SK-N-SH treated with all-trans-retinoic acid at 6 μM for 48 hours (cell line): ENCODE results near the gene CGNL1.

Source experiments
- ATAC-seq: fragments of 200-7000 bp; cut with Tn5 transposase; 3 replicates; pipeline ENCODE4 v1.9.1; 2020; ENCODE audit warnings: mild to moderate bottlenecking, moderate library complexity
- ARNTL ChIP-seq: fragments of 450-650 bp; formaldehyde crosslinking; IDR thresholded peaks from 2 replicates; pipeline ENCODE4 v1.5.0; 2020; ENCODE audit warnings: low read depth, mild to moderate bottlenecking, moderate library complexity, borderline replicate concordance
- BACH2 ChIP-seq: fragments of 250-450 bp; sonication (Bioruptor Pico); IDR thresholded peaks from 2 replicates; pipeline ENCODE4 v1.9.0; 2021; ENCODE audit warnings: mild to moderate bottlenecking, borderline replicate concordance
- CSDC2 ChIP-seq: fragments of 250-450 bp; sonication (Bioruptor Pico); IDR thresholded peaks from 2 replicates; pipeline ENCODE4 v1.5.0; 2020; ENCODE audit warnings: mild to moderate bottlenecking, moderate library complexity
- GLIS3 ChIP-seq: fragments of 250-450 bp; sonication (Bioruptor Pico); IDR thresholded peaks from 2 replicates; pipeline ENCODE4 v1.5.0; 2020; ENCODE audit warnings: mild to moderate bottlenecking, moderate library complexity
- ISL1 ChIP-seq: fragments of 250-450 bp; sonication (Bioruptor Pico); IDR thresholded peaks from 2 replicates; pipeline ENCODE4 v2.1.2; 2022; ENCODE audit warnings: mild to moderate bottlenecking, moderate library complexity
- OSR1 ChIP-seq: fragments of 250-450 bp; sonication (Bioruptor Pico); IDR thresholded peaks from 2 replicates; pipeline ENCODE4 v1.8.0; 2022; ENCODE audit warnings: moderate library complexity, mild to moderate bottlenecking, inconsistent platforms
- PPARA ChIP-seq: fragments of 250-450 bp; sonication (Bioruptor Pico); IDR thresholded peaks from 2 replicates; pipeline ENCODE4 v1.5.0; 2020; ENCODE audit warnings: mild to moderate bottlenecking, borderline replicate concordance
- RARB ChIP-seq: fragments of 250-450 bp; sonication (Bioruptor Pico); IDR thresholded peaks from 2 replicates; pipeline ENCODE4 v1.8.0; 2021; ENCODE audit warnings: mild to moderate bottlenecking, moderate library complexity
- SNAI2 ChIP-seq: fragments of 250-450 bp; sonication (Bioruptor Pico); IDR thresholded peaks from 2 replicates; pipeline ENCODE4 v1.5.0; 2020; ENCODE audit warnings: mild to moderate bottlenecking, moderate library complexity
- TCF4 ChIP-seq: fragments of 250-450 bp; sonication (Bioruptor Pico); IDR thresholded peaks from 2 replicates; pipeline ENCODE4 v1.8.0; 2021; ENCODE audit warnings: mild to moderate bottlenecking, moderate library complexity, borderline replicate concordance
- TOX ChIP-seq: fragments of 250-450 bp; sonication (Bioruptor Pico); IDR thresholded peaks from 2 replicates; pipeline ENCODE4 v1.8.0; 2021; ENCODE audit warnings: mild to moderate bottlenecking, moderate library complexity, borderline replicate concordance
- ZC3H10 ChIP-seq: fragments of 250-450 bp; sonication (Bioruptor Pico); IDR thresholded peaks from 2 replicates; pipeline ENCODE4 v1.5.1; 2021; ENCODE audit warnings: mild to moderate bottlenecking, moderate library complexity
- ZFP3 ChIP-seq: fragments of 250-450 bp; sonication (Bioruptor Pico); IDR thresholded peaks from 2 replicates; pipeline ENCODE4 v1.5.0; 2020; ENCODE audit warnings: mild to moderate bottlenecking, moderate library complexity
- ZFP30 ChIP-seq: fragments of 450-650 bp; formaldehyde crosslinking; IDR thresholded peaks from 2 replicates; pipeline ENCODE4 v1.5.0; 2022; ENCODE audit warnings: mild to moderate bottlenecking, moderate library complexity
- ZNF565 ChIP-seq: fragments of 450-650 bp; formaldehyde crosslinking; conservative IDR thresholded peaks from 2 replicates; pipeline ENCODE4 v1.5.0; 2020; ENCODE audit warnings: low read depth, mild to moderate bottlenecking, moderate library complexity
- ZNF70 ChIP-seq: fragments of 450-650 bp; formaldehyde crosslinking; IDR thresholded peaks from 2 replicates; pipeline ENCODE4 v1.5.0; 2020; ENCODE audit warnings: mild to moderate bottlenecking, moderate library complexity
- ZNF8 ChIP-seq: fragments of 450-650 bp; formaldehyde crosslinking; IDR thresholded peaks from 2 replicates; pipeline ENCODE4 v1.5.0; 2020; ENCODE audit warnings: mild to moderate bottlenecking, moderate library complexity
- TF ChIP-seq, protein P1 (sequence below): fragments of 250-450 bp; sonication (Bioruptor Pico); IDR thresholded peaks from 2 replicates; pipeline ENCODE4 v1.8.0; 2021; ENCODE audit warnings: low read depth, mild to moderate bottlenecking, moderate library complexity, borderline replicate concordance
- TF ChIP-seq, protein P2 (sequence below): fragments of 250-450 bp; sonication (Bioruptor Pico); IDR thresholded peaks from 2 replicates; pipeline ENCODE4 v1.5.1; 2021; ENCODE audit warnings: mild to moderate bottlenecking, moderate library complexity
- TF ChIP-seq, protein P3 (sequence below): fragments of 250-450 bp; sonication (Bioruptor Pico); IDR thresholded peaks from 2 replicates; pipeline ENCODE4 v1.8.0; 2020; ENCODE audit warnings: mild to moderate bottlenecking, moderate library complexity, borderline replicate concordance
- TF ChIP-seq, protein P4 (sequence below): fragments of 250-450 bp; sonication (Bioruptor Pico); IDR thresholded peaks from 2 replicates; pipeline ENCODE4 v1.5.0; 2020; ENCODE audit warnings: mild to moderate bottlenecking, moderate library complexity

The CGNL1 gene

DNA sequence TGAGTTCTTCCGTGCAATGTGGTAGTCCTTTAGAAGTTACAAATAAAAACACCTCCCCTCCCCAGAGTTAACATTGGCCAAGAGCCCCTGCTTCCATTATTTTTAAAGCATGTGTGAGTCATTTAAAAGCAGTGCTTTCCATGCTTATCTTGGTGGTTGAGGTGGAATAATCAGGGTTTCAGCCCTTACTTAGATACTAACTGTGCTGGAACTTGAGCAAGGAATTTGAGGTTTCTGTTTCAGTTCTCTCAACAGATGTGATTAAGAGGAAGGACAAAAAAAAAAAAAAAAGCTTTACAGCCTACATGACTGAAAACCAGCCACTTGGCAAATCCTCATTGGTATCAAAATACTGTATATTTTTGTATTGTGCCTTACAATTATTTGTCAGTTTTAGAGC, 64.5 kb downstream of the CGNL1 start:
- peak; percentile 65 for TF ChIP-seq ISL1
- TF ChIP-seq TOX (CRISPR knock-in tag), result no peak
- ATAC-seq, result peak; percentile 37; the same call in 2 of the 3 replicates

DNA sequence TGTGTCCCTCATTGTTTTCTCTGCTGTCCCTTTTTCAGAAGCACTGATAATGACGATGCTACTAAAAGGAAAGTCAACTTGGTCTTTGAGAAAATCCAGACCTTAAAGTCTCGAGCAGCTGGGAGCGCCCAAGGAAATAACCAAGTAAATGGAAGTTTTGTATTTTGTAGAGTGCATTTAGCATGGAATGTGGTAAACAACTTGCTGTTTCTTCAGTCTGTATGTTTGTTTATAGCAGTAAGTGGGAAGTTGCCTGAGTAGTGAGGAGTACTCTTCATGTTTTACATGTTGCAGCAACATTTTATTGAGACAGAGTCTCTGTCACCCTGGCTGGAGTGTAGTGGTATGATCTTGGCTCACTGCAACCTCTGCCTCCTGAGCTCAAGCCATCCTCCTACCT, 66.0 kb downstream of the CGNL1 start:
- TF ChIP-seq ARNTL (CRISPR knock-in tag) (no peak), ZC3H10 (CRISPR knock-in tag) (no peak)
- no peak for ATAC-seq

DNA sequence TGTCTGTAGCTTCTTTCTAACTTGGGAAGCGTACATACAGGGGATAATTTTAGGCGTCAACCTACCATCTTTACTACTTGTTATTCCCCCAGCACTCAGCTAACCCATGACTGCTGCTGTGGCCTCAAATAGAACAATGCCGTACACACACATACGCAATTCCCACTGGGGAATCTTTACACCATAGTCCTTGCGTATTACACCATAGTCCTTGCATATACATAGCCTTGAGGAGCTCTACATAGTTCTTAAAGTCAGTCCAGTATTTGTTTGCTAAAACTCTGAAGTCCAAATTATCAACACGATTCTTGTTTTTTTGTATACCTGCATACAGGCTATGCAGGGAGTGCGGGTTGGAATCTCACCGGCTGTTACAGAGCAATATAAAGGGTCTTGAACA, 67.2 kb downstream of the CGNL1 start:
- TF ChIP-seq ISL1 (no peak), PPARA (CRISPR knock-in tag) (no peak), TOX (CRISPR knock-in tag) (no peak), OSR1 (CRISPR knock-in tag) (no peak), RARB (no peak), SNAI2 (CRISPR knock-in tag) (no peak)
- TF ChIP-seq, protein P1, sequence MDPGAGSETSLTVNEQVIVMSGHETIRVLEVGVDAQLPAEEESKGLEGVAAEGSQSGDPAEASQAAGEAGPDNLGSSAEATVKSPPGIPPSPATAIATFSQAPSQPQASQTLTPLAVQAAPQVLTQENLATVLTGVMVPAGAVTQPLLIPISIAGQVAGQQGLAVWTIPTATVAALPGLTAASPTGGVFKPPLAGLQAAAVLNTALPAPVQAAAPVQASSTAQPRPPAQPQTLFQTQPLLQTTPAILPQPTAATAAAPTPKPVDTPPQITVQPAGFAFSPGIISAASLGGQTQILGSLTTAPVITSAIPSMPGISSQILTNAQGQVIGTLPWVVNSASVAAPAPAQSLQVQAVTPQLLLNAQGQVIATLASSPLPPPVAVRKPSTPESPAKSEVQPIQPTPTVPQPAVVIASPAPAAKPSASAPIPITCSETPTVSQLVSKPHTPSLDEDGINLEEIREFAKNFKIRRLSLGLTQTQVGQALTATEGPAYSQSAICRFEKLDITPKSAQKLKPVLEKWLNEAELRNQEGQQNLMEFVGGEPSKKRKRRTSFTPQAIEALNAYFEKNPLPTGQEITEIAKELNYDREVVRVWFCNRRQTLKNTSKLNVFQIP (CRISPR knock-in tag), result no peak
- TF ChIP-seq, protein P2, sequence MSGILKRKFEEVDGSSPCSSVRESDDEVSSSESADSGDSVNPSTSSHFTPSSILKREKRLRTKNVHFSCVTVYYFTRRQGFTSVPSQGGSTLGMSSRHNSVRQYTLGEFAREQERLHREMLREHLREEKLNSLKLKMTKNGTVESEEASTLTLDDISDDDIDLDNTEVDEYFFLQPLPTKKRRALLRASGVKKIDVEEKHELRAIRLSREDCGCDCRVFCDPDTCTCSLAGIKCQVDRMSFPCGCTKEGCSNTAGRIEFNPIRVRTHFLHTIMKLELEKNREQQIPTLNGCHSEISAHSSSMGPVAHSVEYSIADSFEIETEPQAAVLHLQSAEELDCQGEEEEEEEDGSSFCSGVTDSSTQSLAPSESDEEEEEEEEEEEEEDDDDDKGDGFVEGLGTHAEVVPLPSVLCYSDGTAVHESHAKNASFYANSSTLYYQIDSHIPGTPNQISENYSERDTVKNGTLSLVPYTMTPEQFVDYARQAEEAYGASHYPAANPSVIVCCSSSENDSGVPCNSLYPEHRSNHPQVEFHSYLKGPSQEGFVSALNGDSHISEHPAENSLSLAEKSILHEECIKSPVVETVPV, result no peak
- ATAC-seq, result no peak

DNA sequence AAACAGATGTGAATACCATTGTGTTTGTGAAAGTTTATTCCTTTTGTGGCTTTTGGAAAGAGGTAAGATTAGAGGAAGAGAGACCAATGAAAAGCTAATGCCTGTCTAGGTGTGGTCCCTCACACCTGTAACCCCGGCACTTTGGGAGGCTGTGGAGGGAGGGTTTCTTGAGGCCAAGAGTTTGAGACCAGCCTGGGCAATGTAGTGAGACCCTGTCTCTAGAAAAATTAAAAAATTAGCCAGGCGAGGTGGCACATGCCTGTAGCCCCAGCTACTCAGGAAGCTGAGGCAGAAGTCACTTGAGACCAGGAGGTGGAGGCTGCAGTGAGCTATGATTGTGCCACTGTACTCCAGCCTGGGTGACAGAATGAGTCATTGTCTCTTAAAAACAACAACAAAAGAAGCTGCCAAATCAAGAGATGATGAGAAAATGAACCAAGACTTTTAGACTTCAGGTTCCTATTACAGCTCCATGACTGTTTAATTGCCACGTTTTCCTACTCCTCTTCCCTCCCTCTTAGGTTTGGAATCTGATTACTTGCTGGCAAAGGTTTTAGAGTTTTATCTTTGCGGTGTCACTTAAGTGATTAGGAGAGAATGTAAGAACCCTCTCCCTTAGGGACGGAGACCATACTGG, 68.7 kb downstream of the CGNL1 start:
- TF ChIP-seq PPARA (CRISPR knock-in tag), result no peak
- no peak for TF ChIP-seq ZNF565
- no peak for TF ChIP-seq GLIS3 (CRISPR knock-in tag)
- no peak for TF ChIP-seq CSDC2 (CRISPR knock-in tag)
- TF ChIP-seq ZFP30 (CRISPR knock-in tag), result no peak
- no peak for TF ChIP-seq ZNF70
- no peak for TF ChIP-seq TOX (CRISPR knock-in tag)
- TF ChIP-seq TCF4 (CRISPR knock-in tag), result no peak
- TF ChIP-seq SNAI2 (CRISPR knock-in tag), result no peak
- TF ChIP-seq, protein P3, sequence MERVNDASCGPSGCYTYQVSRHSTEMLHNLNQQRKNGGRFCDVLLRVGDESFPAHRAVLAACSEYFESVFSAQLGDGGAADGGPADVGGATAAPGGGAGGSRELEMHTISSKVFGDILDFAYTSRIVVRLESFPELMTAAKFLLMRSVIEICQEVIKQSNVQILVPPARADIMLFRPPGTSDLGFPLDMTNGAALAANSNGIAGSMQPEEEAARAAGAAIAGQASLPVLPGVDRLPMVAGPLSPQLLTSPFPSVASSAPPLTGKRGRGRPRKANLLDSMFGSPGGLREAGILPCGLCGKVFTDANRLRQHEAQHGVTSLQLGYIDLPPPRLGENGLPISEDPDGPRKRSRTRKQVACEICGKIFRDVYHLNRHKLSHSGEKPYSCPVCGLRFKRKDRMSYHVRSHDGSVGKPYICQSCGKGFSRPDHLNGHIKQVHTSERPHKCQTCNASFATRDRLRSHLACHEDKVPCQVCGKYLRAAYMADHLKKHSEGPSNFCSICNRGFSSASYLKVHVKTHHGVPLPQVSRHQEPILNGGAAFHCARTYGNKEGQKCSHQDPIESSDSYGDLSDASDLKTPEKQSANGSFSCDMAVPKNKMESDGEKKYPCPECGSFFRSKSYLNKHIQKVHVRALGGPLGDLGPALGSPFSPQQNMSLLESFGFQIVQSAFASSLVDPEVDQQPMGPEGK (CRISPR knock-in tag), result no peak
- TF ChIP-seq ZNF8 (CRISPR knock-in tag), result no peak
- TF ChIP-seq, protein P4, sequence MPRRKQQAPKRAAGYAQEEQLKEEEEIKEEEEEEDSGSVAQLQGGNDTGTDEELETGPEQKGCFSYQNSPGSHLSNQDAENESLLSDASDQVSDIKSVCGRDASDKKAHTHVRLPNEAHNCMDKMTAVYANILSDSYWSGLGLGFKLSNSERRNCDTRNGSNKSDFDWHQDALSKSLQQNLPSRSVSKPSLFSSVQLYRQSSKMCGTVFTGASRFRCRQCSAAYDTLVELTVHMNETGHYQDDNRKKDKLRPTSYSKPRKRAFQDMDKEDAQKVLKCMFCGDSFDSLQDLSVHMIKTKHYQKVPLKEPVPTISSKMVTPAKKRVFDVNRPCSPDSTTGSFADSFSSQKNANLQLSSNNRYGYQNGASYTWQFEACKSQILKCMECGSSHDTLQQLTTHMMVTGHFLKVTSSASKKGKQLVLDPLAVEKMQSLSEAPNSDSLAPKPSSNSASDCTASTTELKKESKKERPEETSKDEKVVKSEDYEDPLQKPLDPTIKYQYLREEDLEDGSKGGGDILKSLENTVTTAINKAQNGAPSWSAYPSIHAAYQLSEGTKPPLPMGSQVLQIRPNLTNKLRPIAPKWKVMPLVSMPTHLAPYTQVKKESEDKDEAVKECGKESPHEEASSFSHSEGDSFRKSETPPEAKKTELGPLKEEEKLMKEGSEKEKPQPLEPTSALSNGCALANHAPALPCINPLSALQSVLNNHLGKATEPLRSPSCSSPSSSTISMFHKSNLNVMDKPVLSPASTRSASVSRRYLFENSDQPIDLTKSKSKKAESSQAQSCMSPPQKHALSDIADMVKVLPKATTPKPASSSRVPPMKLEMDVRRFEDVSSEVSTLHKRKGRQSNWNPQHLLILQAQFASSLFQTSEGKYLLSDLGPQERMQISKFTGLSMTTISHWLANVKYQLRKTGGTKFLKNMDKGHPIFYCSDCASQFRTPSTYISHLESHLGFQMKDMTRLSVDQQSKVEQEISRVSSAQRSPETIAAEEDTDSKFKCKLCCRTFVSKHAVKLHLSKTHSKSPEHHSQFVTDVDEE (CRISPR knock-in tag), result no peak
- no peak for ATAC-seq

DNA sequence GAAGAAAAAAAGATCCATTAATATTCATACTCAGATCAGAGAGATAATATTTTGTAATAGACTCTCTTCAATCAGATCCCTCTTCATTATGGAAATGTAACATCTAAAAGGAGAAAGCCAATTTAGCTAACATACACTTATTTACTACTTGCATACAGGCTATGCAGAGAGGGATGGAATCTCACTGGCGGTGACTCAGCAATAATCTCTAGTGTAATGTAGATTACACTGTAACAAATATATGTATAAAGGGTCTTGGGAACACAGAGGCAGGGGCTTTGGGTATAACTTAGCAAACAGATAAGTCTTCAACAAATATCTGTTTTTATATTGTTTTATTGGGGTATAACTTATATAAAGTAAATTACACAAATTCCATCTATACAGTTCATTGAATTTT, 69.6 kb downstream of the CGNL1 start:
- peak; percentile 43; the same call in 2 of the 3 replicates for ATAC-seq
- TF ChIP-seq, protein P2, result no peak
- no peak for TF ChIP-seq BACH2
- TF ChIP-seq, protein P1 (CRISPR knock-in tag), result no peak
- no peak for TF ChIP-seq ZC3H10 (CRISPR knock-in tag)
- TF ChIP-seq ZFP3 (CRISPR knock-in tag), result no peak
- TF ChIP-seq ZNF70, result no peak
- no peak for TF ChIP-seq GLIS3 (CRISPR knock-in tag)
- no peak for TF ChIP-seq ISL1
- TF ChIP-seq RARB, result no peak
- TF ChIP-seq OSR1 (CRISPR knock-in tag), result no peak
- TF ChIP-seq, protein P3 (CRISPR knock-in tag), result no peak
- TF ChIP-seq TOX (CRISPR knock-in tag), result no peak
